Naive thymus-derived CD8-positive, alpha-beta T cell (primary cell): ENCODE measurements around the gene DACH2. TPM values are rescaled to one million over a fixed set of nuclear protein-coding genes. Genes with fewer than 3 reads are reported as not detected.

Experiments
- ATAC-seq, 2 donors: fragments of 150-1000 bp; cut with Tn5 transposase in 1 of 2; sonication (Bioruptor Pico), chemical (Tn5 transposase) in 1 of 2; 1 replicate in 1 of 2; 2 replicates in 1 of 2; pipeline ENCODE4 v1.10.0; 2021; ENCODE audit warnings: mild to moderate bottlenecking in 2 of 2, moderate library complexity in 2 of 2
- POLR2A ChIA-PET: fragments of 350-600 bp; sonication (Branson Sonifier 250); formaldehyde crosslinking; loops from one replicate; lab custom pipeline; 2021; ENCODE audit warnings: antibody characterized with exemption; lab: Charles Lee
- DNase-seq, 10 donors: peaks; one replicate each; pipeline versions ENCODE4 v3.0.0 to v3.0.0-alpha.2; 2020 to 2022
- H3K27ac Mint-ChIP-seq, 10 donors: one replicate each; pipeline ENCODE4 v1.8.0; 2020 to 2022; ENCODE audit warnings: mild to moderate bottlenecking in 10 of 10, mixed read lengths in 10 of 10, moderate library complexity in 4 of 10, inconsistent platforms in 1 of 10
- H3K27me3 Mint-ChIP-seq, 5 donors: one replicate each; pipeline ENCODE4 v1.8.0; 2021 to 2022; ENCODE audit warnings: mixed read lengths in 5 of 5
- H3K36me3 Mint-ChIP-seq, 3 donors: one replicate each; pipeline ENCODE4 v1.8.0; 2020 to 2022; ENCODE audit warnings: mixed read lengths in 3 of 3, mild to moderate bottlenecking in 2 of 3, inconsistent platforms in 1 of 3
- H3K4me1 Mint-ChIP-seq, 4 donors: one replicate each; pipeline ENCODE4 v1.8.0; 2021 to 2022; ENCODE audit warnings: mixed read lengths in 4 of 4
- H3K4me3 Mint-ChIP-seq, 10 donors: one replicate each; pipeline ENCODE4 v1.8.0; 2020 to 2022; ENCODE audit warnings: mild to moderate bottlenecking in 10 of 10, mixed read lengths in 10 of 10, moderate library complexity in 6 of 10, inconsistent platforms in 1 of 10
- H3K9me3 Mint-ChIP-seq, 9 donors: one replicate each; pipeline ENCODE4 v1.8.0; 2020 to 2022; ENCODE audit warnings: mixed read lengths in 9 of 9, mild to moderate bottlenecking in 3 of 9, inconsistent platforms in 1 of 9, moderate library complexity in 1 of 9
- polyA plus RNA-seq, 3 donors: library from polyadenylated mRNA; unstranded; fragments of 300-500 nt; fragmentation: Illumina TruSeq; gene quantifications; one replicate each; pipeline ENCODE4 v1.2.3, GENCODE V29; 2021
- total RNA-seq, 8 experiments: library from RNA in 2 of 8; stranded (reverse) in 2 of 8; gene quantifications; one replicate each; pipeline ENCODE4 v1.2.3 and lab custom pipeline; 2021 to 2026

The DACH2 gene
- total and polyA plus RNA-seq, 5 experiments from 2014 or later: not detected

DNA sequence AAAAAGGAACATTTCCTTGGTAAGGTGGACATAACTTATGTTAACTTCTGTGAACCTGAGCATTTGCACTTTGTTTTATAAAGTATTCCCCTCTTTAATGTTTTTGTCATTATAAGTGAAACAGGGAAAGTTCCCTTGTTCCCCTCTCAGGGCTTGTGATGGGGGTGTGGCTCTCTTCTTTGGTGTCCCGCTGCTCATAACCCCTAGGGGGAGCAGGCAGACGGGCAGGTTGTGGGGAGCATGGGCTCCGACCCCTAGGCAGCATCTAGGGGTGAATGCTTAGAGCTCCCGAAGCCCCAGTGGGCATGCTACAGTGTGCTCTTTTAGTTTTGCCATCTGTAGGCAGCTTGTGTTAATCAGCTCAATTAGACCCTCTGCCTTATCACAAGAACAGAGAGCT, 200.4 kb downstream of the DACH2 start:
- POLR2A ChIA-PET: no interaction called here
- no peak overlapping the region for H3K27ac Mint-ChIP-seq

DNA sequence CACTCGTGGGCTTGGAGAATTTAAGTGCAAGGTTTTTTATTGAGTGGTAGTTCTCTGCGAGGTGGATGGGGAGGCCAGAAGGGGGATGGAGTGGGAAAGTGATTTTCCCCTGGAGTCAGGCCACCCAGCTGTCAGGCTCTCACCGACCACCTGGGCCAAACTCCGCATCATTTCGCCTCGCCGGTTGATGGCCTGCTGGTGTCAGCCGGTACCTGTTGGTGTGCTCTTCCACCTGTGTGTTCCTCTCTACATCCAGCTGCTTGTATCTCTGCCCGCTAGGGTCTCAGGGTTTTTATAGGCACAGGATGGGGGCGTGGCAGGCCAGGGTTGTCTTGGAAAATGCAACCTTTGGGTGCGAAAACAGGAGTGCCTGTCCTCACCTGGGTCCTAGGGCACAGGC, 200.9 kb downstream of the DACH2 start:
- H3K9me3 Mint-ChIP-seq: peaks cover 0 to 2% (median 0%) of the 10 kb centered on the region in 9 donors
- H3K4me1 Mint-ChIP-seq: no peaks in the 10 kb centered on the region
- no peak overlapping the region for H3K4me3 Mint-ChIP-seq
- no peak for ATAC-seq
- POLR2A ChIA-PET: no interaction called here
- H3K36me3 Mint-ChIP-seq: no peaks in the 10 kb centered on the region
- DNase-seq: peak in 1 of 10 donors; percentile 34
- H3K27me3 Mint-ChIP-seq: no peaks in the 10 kb centered on the region
- no peak overlapping the region for H3K27ac Mint-ChIP-seq

More for the DNA sequence above, 200.4 kb downstream of the DACH2 start:
- Mint-ChIP-seq H3K36me3 (no peaks in the 10 kb centered on the region), H3K27me3 (no peaks in the 10 kb centered on the region), H3K9me3 (peaks cover 0 to 2% (median 0%) of the 10 kb centered on the region in 9 donors), H3K4me1 (no peaks in the 10 kb centered on the region), H3K4me3 (no peak overlapping the region)
- no peak for ATAC-seq
- DNase-seq: no peak

DNA sequence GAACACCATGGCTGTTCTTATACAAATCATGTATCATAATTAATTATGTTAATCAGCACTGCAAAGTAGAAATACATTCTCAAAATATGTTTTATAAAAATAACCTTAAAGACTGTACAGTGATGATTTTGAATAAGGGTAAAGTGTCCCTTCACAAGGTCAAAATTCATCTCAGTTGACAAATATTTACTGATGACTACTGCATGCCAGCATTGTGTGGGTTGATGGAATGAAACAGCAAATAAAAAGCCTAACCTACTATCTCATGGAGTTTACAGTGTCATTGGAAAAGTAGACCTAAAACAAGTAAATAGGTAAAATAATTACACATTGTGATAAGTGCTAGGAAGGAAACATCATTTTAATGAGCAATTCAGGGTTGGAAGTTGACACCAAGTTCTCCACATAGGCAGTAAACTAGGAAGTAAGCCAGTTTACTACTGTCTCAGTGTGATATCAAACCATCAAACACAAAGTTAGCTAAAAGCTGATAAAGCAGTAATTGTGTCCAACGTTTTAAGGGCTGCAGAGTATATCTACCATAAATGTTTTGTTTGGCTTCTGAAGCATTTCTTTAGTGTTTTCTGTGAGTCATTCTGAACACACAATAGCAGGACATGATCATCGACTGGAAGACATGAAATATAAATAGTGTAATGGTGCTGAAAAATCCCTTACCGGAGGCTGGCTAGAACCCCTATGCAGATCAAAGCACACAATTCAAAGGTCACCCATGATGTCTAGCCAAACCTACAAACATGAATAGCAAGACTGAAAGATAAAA, 221.8 kb downstream of the DACH2 start:
- no peak overlapping the region for H3K4me3 Mint-ChIP-seq
- no peak overlapping the region for H3K27ac Mint-ChIP-seq
- H3K4me1 Mint-ChIP-seq: no peaks in the 10 kb centered on the region
- DNase-seq (no peak), ATAC-seq (no peak)
- no peaks in the 10 kb centered on the region for H3K27me3 Mint-ChIP-seq
- POLR2A ChIA-PET: no interaction called here
- no peaks in the 10 kb centered on the region for H3K36me3 Mint-ChIP-seq
- H3K9me3 Mint-ChIP-seq: peaks cover 0 to 18% (median 0%) of the 10 kb centered on the region in 9 donors

DNA sequence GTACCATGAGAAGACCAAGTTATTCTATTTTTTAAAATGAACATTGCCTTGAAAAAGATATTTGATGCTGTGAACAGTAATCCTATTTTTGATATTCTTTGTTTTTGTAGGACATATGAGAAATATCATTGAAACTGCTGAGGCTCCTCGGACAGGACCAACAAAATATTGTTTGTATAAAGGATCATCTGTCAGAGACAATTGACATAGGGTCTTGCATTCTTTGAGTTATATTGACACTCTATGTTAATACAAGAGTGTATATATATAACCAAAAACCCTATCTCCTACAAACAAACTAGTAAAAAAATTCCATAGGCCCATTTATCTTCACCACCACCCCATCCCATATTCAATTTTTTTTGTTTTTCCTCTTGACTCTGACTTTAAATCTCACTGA, 222.7 kb downstream of the DACH2 start:
- H3K4me3 Mint-ChIP-seq: no peak overlapping the region
- ATAC-seq: no peak
- H3K36me3 Mint-ChIP-seq: no peaks in the 10 kb centered on the region
- no peak overlapping the region for H3K27ac Mint-ChIP-seq
- no peaks in the 10 kb centered on the region for H3K4me1 Mint-ChIP-seq
- H3K9me3 Mint-ChIP-seq: peaks cover 0 to 18% (median 0%) of the 10 kb centered on the region in 9 donors
- no peaks in the 10 kb centered on the region for H3K27me3 Mint-ChIP-seq
- no peak for DNase-seq
- POLR2A ChIA-PET: no interaction called here

DNA sequence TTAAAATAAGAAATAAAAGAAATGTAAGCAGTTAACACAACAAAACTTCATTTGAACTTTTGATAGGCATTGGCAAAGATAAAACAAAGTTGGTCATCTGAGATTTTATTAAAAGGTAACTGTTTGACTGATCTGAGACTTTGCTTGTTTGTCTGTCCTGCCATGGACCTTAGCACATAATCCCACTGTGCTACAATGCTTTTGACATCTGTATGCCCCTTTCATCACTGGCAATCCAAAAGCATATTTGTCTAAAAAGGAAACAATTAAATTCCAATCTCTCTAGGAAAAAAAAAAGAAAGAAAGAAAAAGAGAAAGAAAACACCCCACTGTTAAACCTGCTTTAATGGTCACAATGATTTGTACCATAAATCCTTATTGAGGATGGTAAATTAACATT, 231.0 kb downstream of the DACH2 start:
- no peak overlapping the region for H3K4me3 Mint-ChIP-seq
- POLR2A ChIA-PET: no interaction called here
- ATAC-seq (no peak), DNase-seq (no peak)
- H3K4me1 Mint-ChIP-seq: no peaks in the 10 kb centered on the region
- no peaks in the 10 kb centered on the region for H3K9me3 Mint-ChIP-seq
- no peak overlapping the region for H3K27ac Mint-ChIP-seq
- H3K27me3 Mint-ChIP-seq: no peaks in the 10 kb centered on the region
- H3K36me3 Mint-ChIP-seq: no peaks in the 10 kb centered on the region

DNA sequence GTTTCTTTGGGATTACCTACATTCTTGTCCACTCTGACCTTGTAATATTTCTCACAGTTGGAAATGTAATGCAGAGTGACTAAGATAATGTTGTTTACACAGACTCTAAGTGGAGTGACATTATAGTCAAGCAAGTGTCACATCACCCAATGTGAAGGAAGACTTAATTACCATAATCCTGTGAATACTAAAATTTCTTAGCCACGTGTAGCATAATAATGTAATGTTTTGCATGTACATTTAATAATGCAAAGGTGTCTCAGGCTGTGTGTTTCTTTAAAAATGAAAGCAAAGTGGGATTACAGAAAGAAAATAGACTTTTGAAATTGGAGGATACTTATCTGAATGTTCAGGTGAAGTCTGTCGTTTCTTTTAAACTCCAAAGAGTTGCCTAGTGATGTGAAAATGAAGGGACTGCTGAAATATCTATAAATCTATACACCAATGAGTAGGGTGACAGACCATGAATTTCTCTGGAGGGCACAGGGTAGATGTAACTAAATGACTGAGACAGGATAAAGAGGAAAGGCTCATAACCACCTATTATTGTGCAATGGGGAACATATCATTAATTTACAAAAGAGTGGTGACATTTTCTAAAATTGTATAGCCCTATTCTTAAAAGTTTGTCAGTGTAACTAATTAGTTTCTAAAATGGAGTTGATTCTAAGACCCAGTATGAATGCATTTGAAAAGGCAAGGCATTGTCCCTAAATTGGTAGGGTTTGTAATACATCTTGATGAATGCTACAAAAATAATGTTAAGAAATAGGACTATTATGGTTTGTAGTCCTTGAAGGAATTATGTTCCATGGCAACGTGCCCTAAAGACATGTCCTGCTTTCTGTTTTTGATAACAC, 235.7 kb downstream of the DACH2 start:
- DNase-seq (no peak), ATAC-seq (no peak)
- H3K4me1 Mint-ChIP-seq: no peaks in the 10 kb centered on the region
- H3K4me3 Mint-ChIP-seq: no peak overlapping the region
- no peaks in the 10 kb centered on the region for H3K9me3 Mint-ChIP-seq
- H3K36me3 Mint-ChIP-seq: no peaks in the 10 kb centered on the region
- H3K27ac Mint-ChIP-seq: no peak overlapping the region
- POLR2A ChIA-PET: no interaction called here
- H3K27me3 Mint-ChIP-seq: no peaks in the 10 kb centered on the region

DNA sequence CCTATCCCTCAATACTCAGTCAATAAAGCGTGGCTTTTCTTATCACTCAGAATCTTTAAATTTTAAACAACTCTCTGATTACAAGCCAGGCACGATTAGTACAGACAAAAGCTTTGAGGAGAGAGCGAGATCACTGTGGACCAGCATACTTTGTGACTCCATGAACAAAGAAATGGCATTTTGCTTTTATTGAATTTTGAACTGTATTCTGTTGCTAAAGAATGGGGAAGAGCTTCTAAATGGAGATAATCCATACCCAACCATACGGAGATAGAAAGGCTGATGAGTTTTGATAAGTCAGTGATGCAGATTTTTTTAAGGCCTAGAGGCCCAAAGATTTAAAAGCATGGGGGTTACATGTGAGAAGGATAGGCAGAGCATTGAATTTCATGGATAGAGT, 259.1 kb downstream of the DACH2 start:
- H3K4me3 Mint-ChIP-seq: no peak overlapping the region
- POLR2A ChIA-PET: no interaction called here
- no peak overlapping the region for H3K27ac Mint-ChIP-seq
- no peaks in the 10 kb centered on the region for H3K4me1 Mint-ChIP-seq
- no peaks in the 10 kb centered on the region for H3K36me3 Mint-ChIP-seq
- H3K9me3 Mint-ChIP-seq: peaks cover 0 to 8% (median 0%) of the 10 kb centered on the region in 9 donors
- no peaks in the 10 kb centered on the region for H3K27me3 Mint-ChIP-seq
- DNase-seq (no peak), ATAC-seq (no peak)

DNA sequence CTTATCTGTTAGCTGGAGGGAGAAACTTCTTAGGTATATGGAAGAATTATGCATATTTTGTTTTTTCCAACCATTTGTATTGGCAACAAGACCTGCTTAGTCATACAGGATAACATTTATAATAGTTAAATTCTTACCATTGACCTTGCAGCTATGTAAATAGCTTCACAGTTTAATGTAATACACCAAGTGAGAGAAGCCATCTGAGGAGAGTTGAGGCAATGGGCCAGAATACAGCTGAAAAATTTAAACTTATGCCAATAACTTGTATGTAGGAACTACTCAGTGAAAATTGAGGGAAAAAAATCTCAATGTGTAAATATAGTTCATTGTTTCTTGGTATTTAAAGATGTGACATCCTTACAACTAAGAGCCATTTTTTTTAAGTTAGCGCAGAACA, 273.5 kb downstream of the DACH2 start:
- ATAC-seq (no peak), DNase-seq (no peak)
- H3K27ac Mint-ChIP-seq: no peak overlapping the region

DNA sequence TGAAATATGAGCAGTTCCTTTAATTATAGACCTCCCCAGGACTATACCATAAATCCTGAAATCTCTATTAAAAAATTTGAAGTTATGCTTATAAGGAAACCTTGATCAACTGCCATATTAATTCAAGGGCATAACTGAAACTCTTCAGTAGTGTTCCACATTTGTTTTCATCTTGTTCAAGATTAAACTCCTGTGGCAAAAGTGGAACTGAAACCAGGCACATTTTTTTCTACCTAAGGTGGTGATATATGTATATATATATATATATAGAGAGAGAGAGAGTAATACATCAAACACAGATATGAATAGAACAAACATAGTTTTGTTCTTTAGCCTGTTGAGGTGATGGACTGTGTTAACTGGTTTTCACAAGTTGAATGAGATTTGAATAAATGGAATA, 287.9 kb downstream of the DACH2 start:
- no peak for ATAC-seq
- no peak for DNase-seq
- POLR2A ChIA-PET: no interaction called here
- H3K9me3 Mint-ChIP-seq: peaks cover 0 to 13% (median 0%) of the 10 kb centered on the region in 9 donors
- H3K27ac Mint-ChIP-seq: no peak overlapping the region
- H3K4me1 Mint-ChIP-seq: no peaks in the 10 kb centered on the region
- H3K27me3 Mint-ChIP-seq: no peaks in the 10 kb centered on the region
- no peak overlapping the region for H3K4me3 Mint-ChIP-seq
- H3K36me3 Mint-ChIP-seq: no peaks in the 10 kb centered on the region

More for the DNA sequence above, 273.5 kb downstream of the DACH2 start:
- POLR2A ChIA-PET: no interaction called here
- Mint-ChIP-seq H3K9me3 (peaks cover 0 to 16% (median 3%) of the 10 kb centered on the region in 9 donors), H3K4me1 (no peaks in the 10 kb centered on the region), H3K4me3 (no peak overlapping the region), H3K27me3 (no peaks in the 10 kb centered on the region), H3K36me3 (no peaks in the 10 kb centered on the region)

DNA sequence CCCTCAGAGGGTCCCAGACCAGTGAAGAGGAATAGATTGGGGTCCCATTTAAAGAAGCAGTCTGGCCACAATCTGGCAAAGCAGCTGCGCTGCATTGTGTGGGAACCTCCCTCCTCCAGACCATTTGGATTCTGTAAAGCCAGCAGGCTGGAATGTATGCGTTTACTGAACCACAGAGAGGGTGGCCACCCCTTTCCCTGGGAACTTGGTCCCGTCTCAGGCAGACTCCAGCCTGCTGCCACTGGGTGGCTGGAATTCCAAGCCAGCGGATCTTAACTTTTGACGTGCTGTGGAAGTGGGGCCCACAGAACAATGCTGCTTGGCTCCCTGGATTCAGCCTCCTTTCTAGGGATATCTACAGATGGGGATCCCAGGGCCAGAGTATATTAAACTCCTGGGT, 307.2 kb downstream of the DACH2 start:
- peaks cover 0 to 6% (median 0%) of the 10 kb centered on the region in 3 donors for H3K36me3 Mint-ChIP-seq
- DNase-seq (no peak), ATAC-seq (no peak)
- H3K27me3 Mint-ChIP-seq: no peaks in the 10 kb centered on the region
- H3K4me3 Mint-ChIP-seq: no peak overlapping the region
- H3K27ac Mint-ChIP-seq: no peak overlapping the region
- peaks cover 0 to 18% (median 7%) of the 10 kb centered on the region in 9 donors for H3K9me3 Mint-ChIP-seq
- POLR2A ChIA-PET: no interaction called here
- H3K4me1 Mint-ChIP-seq: no peaks in the 10 kb centered on the region

DNA sequence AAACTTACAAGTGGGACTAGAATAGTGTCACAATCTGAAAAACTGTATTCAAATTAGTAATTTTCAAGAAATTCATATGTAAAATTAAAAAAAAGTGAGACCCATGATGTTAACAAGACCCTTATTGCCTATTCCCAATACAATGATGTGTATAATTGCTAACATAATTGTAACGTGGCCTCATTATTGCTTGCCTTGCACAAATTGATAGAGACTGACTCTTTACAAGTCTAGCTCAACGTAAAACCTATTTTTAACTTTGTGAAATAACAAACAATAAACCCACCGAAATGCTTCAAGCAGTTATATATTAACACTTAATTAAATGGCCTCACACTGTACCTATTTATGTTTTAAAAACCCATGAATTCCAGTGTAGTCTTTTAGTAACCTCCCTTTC, 312.5 kb downstream of the DACH2 start:
- POLR2A ChIA-PET: no interaction called here
- Mint-ChIP-seq H3K27me3 (no peaks in the 10 kb centered on the region), H3K4me1 (no peaks in the 10 kb centered on the region), H3K36me3 (no peaks in the 10 kb centered on the region), H3K27ac (no peak overlapping the region), H3K9me3 (peaks cover 0 to 4% (median 0%) of the 10 kb centered on the region in 9 donors), H3K4me3 (no peak overlapping the region)
- no peak for DNase-seq
- no peak for ATAC-seq

DNA sequence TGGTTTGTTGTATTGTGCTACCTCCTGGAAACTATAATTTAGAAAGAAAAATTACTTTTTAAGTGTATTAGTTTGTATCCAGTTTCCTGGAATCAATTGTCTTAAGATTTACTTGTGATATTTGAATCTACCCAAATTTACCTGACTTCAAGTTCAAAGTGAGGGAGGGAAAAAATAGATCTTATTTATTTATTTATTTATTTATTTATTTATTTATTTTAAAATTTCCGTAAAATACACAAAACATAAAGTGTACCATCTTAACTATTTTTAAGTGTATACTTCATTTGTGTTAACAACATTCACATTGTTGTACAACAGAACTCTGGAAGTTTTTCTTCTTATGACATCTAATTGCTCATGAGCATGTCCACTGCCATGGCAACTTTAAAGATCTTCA, 356.0 kb downstream of the DACH2 start:
- H3K4me1 Mint-ChIP-seq: no peaks in the 10 kb centered on the region
- DNase-seq (no peak), ATAC-seq (no peak)
- no peak overlapping the region for H3K4me3 Mint-ChIP-seq
- no peak overlapping the region for H3K27ac Mint-ChIP-seq
- no peaks in the 10 kb centered on the region for H3K36me3 Mint-ChIP-seq
- POLR2A ChIA-PET: no interaction called here
- peaks cover 0 to 10% (median 0%) of the 10 kb centered on the region in 9 donors for H3K9me3 Mint-ChIP-seq
- no peaks in the 10 kb centered on the region for H3K27me3 Mint-ChIP-seq

DNA sequence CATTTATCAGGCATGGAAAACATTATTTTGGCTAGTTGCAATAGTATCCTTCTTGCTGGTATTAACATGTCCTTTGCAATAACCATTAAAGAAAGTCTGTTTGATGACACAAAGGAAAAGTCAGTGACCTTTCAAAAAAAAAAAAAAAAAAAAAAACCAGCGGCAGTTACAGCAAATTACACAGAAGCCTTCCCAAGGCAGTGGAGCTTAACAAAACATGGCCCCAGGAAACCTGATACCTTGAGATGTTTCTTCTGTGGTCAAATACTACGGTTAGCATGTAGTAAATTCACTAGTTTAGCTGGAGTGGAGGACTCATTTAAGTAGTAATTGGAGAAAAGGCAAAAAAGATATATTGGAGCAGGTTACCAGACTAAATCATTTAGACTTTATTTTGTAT, 359.1 kb downstream of the DACH2 start:
- ATAC-seq (no peak), DNase-seq (no peak)
- Mint-ChIP-seq H3K9me3 (peaks cover 0 to 7% (median 0%) of the 10 kb centered on the region in 9 donors), H3K4me1 (no peaks in the 10 kb centered on the region), H3K27ac (no peak overlapping the region), H3K4me3 (no peak overlapping the region), H3K36me3 (no peaks in the 10 kb centered on the region), H3K27me3 (no peaks in the 10 kb centered on the region)
- POLR2A ChIA-PET: no interaction called here
